ENCODE measurements around the gene NAXE.

Gene NAXE

GRCh38 chr1:156595016-156595415 lies 3.4 kb downstream of the NAXE start:
- TF ChIP-seq, protein P1, sequence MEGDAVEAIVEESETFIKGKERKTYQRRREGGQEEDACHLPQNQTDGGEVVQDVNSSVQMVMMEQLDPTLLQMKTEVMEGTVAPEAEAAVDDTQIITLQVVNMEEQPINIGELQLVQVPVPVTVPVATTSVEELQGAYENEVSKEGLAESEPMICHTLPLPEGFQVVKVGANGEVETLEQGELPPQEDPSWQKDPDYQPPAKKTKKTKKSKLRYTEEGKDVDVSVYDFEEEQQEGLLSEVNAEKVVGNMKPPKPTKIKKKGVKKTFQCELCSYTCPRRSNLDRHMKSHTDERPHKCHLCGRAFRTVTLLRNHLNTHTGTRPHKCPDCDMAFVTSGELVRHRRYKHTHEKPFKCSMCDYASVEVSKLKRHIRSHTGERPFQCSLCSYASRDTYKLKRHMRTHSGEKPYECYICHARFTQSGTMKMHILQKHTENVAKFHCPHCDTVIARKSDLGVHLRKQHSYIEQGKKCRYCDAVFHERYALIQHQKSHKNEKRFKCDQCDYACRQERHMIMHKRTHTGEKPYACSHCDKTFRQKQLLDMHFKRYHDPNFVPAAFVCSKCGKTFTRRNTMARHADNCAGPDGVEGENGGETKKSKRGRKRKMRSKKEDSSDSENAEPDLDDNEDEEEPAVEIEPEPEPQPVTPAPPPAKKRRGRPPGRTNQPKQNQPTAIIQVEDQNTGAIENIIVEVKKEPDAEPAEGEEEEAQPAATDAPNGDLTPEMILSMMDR (IDR thresholded peaks at IDR 0.05; ENCODE audit: low read depth, low read length) = no peak
- H3K4me3 ChIP-seq (ENCODE audit: low read depth, low read length) = no peak overlapping the region

DNA sequence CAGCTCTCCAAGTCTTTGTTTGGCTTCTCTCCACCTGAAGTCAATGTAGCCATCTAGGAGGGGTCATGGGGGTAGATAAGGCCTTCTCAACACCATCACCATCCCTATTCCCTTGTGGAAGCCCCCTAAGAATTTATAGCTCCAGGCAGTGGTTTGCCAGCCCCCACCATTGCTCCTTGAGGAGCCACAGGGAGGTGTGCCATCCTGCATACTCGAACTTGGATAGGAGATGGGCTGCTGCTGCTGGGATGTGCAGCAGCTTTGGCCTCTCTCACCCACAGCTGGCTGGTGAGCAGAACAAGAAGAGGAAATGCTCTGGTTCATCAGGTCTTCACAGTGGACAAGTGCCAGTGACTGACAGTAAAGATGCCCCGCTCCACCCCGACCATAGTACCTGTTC lies 4.8 kb downstream of the NAXE start:
- TF ChIP-seq, protein P1 (IDR thresholded peaks at IDR 0.05; ENCODE audit: low read depth, low read length) = no peak
- H3K4me3 ChIP-seq (ENCODE audit: low read depth, low read length) = no peak overlapping the region

DNA sequence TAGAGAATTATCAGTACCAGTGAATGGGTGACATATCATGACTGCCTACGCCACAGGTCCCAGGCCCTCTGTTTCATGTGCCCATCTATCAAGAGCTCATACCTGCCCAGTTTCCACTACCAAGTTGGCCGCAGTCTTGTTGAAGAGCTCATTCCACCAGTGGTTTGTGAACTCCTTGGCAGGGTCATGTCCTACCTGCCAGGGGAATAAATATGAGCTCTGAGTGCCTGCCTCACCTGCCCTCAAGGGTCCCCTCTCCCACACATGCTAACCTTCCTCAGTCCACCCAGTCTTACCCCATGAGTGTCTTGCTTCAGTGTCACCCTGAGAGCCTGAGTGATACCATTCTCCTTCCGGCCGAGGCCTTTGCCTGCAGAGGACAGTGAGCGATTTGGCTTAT lies 6.5 kb downstream of the NAXE start:
- no peak overlapping the region for H3K4me3 ChIP-seq (ENCODE audit: low read depth, low read length)
- TF ChIP-seq, protein P1 (IDR thresholded peaks at IDR 0.05; ENCODE audit: low read depth, low read length) = no peak

DNA sequence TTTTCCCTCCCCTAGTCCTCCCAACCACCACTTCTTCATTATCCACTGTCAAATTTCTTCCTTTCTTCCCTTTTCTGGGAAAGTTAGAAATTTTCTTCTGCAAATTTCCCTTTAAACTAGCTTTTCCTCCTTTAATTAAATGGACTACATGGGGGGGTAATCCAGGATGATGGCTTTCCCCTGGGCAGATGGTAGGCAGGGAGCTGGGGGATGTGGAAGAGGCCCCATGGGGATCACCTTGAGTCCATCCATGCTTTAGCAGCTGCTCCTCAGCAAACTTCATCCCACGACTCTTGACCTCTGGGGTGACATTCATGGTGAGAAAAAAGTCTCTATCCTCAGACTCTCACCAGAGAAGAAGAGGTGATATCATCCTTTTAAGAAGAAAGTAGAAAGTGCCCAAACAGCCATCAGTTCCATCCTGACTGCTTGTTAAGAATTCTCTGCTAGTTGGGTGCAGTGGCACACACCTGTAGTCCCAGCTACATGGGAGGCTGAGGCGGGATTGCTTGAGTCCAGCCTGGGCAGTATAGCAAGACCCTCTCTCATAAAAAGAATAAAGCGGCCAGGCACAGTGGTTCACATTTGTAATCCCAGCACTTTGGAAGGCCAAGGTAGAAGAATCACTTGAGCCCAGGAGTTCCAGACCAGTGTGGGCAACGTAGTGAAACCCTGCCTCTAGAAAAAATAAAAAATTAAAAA lies 7.3 kb downstream of the NAXE start:
- H3K4me3 ChIP-seq (ENCODE audit: low read depth, low read length) = no peak overlapping the region
- TF ChIP-seq, protein P1 (IDR thresholded peaks at IDR 0.05; ENCODE audit: low read depth, low read length) = no peak

GRCh38 chr1:156599811-156600210 lies 8.2 kb downstream of the NAXE start:
- H3K4me3 ChIP-seq (ENCODE audit: low read depth, low read length) = no peak overlapping the region
- TF ChIP-seq, protein P1 (IDR thresholded peaks at IDR 0.05; ENCODE audit: low read depth, low read length) = no peak

GRCh38 chr1:156600733-156601121 lies 9.2 kb downstream of the NAXE start:
- peak overlapping the region; percentile 97 for H3K4me3 ChIP-seq (ENCODE audit: low read depth, low read length)
- TF ChIP-seq, protein P1 (IDR thresholded peaks at IDR 0.05; ENCODE audit: low read depth, low read length) = no peak

DNA sequence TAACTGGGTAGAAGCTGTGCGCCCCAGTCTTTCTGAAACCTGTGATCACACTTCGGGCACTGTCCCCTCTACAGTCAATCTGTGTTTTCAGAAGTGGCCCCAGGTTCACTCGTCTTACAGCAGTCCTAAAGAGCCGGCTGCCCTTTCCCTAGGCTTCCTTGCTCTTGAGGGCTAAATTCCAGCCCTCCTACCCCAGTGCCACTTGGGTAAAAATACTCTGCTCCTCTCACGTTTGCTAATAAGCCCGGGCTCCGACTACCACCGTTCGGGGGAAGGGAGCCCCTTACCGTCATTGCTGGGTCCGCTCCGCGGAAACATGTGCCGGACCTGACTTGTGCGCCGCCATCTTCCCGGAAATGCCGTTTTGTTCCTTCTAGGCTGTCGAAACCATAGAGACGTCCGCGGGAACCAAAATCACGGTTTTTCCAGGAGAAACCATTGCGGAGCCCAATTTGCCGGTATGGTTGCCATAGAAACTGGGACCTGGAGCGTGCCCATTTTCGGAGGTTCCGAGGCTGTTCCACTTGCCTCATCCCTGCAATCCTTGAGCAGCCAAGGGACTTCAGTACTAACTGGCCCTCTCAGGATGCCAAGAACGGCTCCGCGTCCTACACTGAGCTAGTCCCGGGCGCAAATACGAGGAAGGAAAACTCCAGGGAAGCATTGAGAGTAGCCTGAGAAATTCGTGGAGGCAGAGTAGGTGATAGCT lies 9.7 kb downstream of the NAXE start, which contains the start of gene GPATCH4:
GPATCH4 (minus strand) TSS at position 358 of the 709 bp plus-strand sequence.
- TF ChIP-seq, protein P1 (IDR thresholded peaks at IDR 0.05; ENCODE audit: low read depth, low read length) = no peak
- H3K4me3 ChIP-seq (ENCODE audit: low read depth, low read length) = peak within 1 kb of the TSS; percentile 97

Data from WI38 (cell line).